WI38 (cell line): Measurements from ENCODE around the gene RSPRY1.

Source experiments
- H3K4me3 ChIP-seq: 2 replicates; pipeline ENCODE4 v1.5.1; 2011; ENCODE audit warnings: low read depth, mild to moderate bottlenecking, control low read depth, low read length
- CTCF ChIP-seq: IDR thresholded peaks from 2 replicates; pipeline ENCODE4 v1.5.1; 2012; ENCODE audit warnings: low read depth, mild to moderate bottlenecking, control low read depth, low read length

The RSPRY1 gene

DNA sequence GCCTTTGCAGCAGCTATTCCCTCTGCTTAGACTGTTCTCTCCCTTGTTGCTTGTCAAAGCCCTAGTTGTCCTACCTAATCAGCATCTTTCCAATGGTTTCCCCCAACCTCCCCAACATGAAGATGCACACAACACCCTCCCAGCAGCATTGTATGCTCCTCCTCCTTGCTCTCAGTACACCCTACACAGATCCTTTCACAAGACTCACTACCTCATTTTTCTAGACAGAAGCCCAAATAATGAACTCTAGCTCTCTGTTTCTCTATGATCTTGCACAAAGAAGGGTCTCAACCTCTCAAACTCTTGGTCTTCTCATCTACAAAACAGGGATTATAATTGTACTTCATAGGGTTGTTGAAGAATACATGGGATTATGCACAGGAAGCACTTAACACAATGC, 19.7 kb upstream of the RSPRY1 start:
- H3K4me3 ChIP-seq = no peak overlapping the region
- no peak for TF ChIP-seq CTCF

GRCh38 chr16:57166951-57167350, 19.2 kb upstream of the RSPRY1 start:
- no peak for TF ChIP-seq CTCF
- no peak overlapping the region for H3K4me3 ChIP-seq

- no peak overlapping the region for H3K4me3 ChIP-seq
- no peak for TF ChIP-seq CTCF
These were observed 18.6 kb upstream of the RSPRY1 start for GRCh38 chr16:57167538-57167937.

DNA sequence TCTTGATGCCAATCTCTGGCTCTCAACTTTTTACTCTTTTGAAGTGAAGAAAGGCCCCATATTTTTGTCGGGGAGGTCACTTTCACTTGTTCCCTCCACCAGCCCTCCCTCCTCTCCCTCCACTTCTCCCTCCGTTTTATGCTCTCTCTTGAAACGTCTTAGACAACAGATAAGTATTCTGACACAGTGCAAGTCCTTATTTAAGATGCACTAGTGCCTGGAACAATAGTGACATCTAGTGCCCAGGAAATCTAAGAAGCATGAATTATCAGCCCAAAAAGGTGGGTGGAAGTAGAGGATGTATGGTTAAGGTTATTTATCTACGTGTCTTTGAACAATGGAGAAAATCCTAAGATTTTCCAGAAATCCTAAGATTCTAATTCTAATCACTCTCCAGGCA, 18.2 kb upstream of the RSPRY1 start:
- peak; percentile 33; the same call in 1 of the 2 replicates for TF ChIP-seq CTCF
- no peak overlapping the region for H3K4me3 ChIP-seq

- H3K4me3 ChIP-seq = no peak overlapping the region
- TF ChIP-seq CTCF = no peak
These were observed 16.8 kb upstream of the RSPRY1 start for GRCh38 chr16:57169327-57169726.

- TF ChIP-seq CTCF = no peak
- no peak overlapping the region for H3K4me3 ChIP-seq
These were observed 13.3 kb upstream of the RSPRY1 start for GRCh38 chr16:57172721-57173290.

- TF ChIP-seq CTCF = no peak
- H3K4me3 ChIP-seq = no peak overlapping the region
These were observed 10.2 kb upstream of the RSPRY1 start for GRCh38 chr16:57175896-57176295.
